ENCODE data around the gene LAMA3.

LAMA3 gene

DNA sequence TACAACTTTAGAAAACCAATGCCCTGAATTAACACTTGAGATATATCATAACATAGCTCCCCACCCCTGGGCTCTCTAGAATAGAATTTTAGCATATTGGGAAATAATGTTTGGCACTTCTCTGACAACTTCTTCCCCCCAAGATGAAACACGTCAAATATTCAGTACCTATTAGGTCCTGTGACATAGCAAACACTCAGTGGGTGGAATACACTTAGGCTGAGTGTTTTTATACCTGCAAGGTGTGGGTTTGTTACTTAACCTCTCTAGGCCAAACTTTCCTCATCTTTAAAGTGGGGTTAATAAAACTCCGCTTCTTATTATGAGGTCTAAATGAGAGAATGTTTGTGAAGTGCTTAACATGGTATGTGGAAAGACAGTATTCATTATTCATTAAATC lies 56.1 kb downstream of the LAMA3 start:
- no peak for DNase-seq (ENCODE audit: low read depth)
- TF ChIP-seq, protein P1, sequence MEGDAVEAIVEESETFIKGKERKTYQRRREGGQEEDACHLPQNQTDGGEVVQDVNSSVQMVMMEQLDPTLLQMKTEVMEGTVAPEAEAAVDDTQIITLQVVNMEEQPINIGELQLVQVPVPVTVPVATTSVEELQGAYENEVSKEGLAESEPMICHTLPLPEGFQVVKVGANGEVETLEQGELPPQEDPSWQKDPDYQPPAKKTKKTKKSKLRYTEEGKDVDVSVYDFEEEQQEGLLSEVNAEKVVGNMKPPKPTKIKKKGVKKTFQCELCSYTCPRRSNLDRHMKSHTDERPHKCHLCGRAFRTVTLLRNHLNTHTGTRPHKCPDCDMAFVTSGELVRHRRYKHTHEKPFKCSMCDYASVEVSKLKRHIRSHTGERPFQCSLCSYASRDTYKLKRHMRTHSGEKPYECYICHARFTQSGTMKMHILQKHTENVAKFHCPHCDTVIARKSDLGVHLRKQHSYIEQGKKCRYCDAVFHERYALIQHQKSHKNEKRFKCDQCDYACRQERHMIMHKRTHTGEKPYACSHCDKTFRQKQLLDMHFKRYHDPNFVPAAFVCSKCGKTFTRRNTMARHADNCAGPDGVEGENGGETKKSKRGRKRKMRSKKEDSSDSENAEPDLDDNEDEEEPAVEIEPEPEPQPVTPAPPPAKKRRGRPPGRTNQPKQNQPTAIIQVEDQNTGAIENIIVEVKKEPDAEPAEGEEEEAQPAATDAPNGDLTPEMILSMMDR (IDR thresholded peaks at IDR 0.05; ENCODE audit: control insufficient read depth, insufficient read depth, low read depth, low read length, missing control alignments): no peak
- H3K4me3 ChIP-seq (ENCODE audit: control insufficient read depth, low read depth, low read length): no peak overlapping the region

DNA sequence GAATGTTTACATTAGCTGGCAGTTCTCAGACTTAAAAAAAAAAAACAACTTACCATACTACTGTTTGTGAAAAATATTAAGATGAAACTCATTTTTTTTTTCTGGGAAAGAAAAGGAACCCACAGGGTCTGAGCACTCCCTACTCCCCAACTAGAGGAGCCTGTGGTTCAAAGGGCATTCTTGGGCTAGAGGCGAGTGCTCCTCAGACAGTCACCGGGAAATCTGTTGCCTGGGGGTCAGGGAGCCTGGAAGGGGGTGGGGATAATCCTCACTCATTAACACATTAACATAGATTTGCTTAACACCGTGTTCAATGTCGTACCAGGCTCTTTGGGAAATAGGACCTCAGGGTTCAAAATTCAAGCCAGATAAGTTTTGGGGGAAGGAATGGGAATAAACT lies 57.6 kb downstream of the LAMA3 start:
- TF ChIP-seq, protein P1 (IDR thresholded peaks at IDR 0.05; ENCODE audit: control insufficient read depth, insufficient read depth, low read depth, low read length, missing control alignments): no peak
- H3K4me3 ChIP-seq (ENCODE audit: control insufficient read depth, low read depth, low read length): no peak overlapping the region
- no peak for DNase-seq (ENCODE audit: low read depth)

DNA sequence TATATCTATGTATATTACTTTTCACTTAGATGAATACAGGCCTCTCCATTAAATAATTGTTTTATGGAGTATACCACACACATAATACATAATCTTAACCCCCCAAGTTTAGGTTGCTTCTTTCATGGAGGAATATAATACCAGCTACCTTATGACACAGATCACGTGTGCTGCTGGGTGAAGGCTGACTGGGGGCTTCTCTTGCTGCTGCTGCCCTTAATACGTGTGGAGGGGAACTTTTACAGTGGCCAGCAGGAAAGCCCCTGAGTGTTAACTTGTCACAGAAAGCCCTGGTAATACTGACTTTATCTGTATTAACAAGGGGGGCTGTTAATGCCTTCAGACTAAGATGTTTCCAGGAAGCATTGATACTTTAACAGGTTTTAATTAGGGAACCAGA lies 63.1 kb downstream of the LAMA3 start:
- DNase-seq (ENCODE audit: low read depth): no peak
- TF ChIP-seq, protein P1 (IDR thresholded peaks at IDR 0.05; ENCODE audit: control insufficient read depth, insufficient read depth, low read depth, low read length, missing control alignments): no peak
- H3K4me3 ChIP-seq (ENCODE audit: control insufficient read depth, low read depth, low read length): no peak overlapping the region

DNA sequence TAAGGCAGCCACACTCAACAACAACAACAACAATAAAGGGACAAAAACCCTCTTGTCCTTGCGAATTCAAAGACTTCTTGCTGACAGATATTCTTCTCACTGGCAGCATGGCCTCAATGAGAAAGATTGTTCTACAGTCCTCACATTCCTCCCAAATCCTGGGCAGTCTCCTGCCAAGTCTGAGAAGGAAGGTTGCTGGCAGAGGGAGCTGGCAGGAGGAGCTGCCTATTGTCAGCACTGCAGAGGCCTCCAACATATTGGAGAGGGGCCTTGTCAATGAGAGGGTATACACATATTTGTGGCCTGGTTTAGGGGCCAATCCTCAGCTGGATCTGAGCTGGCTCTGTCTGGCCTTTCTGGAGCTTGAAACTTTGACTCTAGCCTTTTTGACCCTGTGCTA lies 63.5 kb downstream of the LAMA3 start:
- TF ChIP-seq, protein P1 (IDR thresholded peaks at IDR 0.05; ENCODE audit: control insufficient read depth, insufficient read depth, low read depth, low read length, missing control alignments): no peak
- DNase-seq (ENCODE audit: low read depth): no peak
- no peak overlapping the region for H3K4me3 ChIP-seq (ENCODE audit: control insufficient read depth, low read depth, low read length)

DNA sequence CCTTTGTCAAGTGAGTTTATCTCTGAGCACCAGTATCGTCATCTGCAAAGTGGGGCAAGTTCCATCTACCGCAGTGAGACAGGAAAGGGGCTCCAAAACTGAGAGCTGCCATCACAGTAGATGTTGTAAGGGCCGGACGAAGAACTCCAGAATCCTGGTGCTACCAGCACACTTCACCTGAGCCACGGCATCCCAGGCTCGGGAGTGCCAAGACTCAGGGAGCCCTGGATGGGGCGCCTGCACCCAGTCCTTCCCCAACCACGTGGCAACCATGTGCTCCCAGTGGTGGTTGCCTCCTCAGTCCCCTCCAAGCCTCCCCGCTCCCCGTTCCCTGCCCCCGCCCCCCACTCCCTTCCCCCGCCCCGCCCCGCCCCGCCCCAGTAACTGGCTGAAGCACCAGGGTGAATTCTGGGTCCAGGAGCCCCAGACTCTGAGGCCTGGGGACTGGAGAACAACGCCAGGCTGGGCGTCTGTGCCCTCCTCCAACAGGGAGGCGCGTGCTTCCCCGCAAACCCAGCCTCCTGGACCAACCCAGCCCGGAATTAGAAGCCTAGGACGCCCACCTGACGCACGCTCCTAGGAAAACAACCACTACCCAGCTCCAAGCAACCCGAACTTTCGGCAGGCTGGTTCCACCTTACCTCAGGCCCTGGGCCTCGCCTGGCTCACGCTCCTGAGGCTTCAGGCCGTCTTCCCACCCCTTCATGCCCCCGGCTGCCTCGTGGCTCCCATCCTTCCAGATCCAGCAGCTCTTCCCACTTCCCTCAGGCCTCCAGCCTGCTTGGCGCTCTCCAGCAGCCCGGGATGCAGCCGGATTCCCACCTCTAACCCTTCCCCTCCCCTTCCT lies 67.6 kb downstream of the LAMA3 start:
- H3K4me3 ChIP-seq (ENCODE audit: control insufficient read depth, low read depth, low read length): no peak overlapping the region
- no peak for DNase-seq (ENCODE audit: low read depth)
- TF ChIP-seq, protein P1 (IDR thresholded peaks at IDR 0.05; ENCODE audit: control insufficient read depth, insufficient read depth, low read depth, low read length, missing control alignments): no peak

DNA sequence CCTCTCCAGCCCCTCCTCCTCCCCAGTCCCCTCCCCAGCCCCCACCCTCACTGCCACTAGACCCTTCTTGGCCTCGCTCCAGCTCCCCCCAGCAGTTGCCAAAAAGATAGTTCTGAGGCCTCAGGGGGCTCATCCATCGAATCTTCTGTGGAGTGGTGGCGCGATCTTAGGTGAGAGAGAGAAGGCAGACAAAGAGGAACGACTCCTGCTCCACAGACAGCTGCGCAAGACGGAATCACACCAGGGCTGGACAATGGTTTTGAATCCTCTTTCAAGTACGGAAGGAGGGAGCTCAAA lies 68.1 kb downstream of the LAMA3 start:
- no peak for DNase-seq (ENCODE audit: low read depth)
- TF ChIP-seq, protein P1 (IDR thresholded peaks at IDR 0.05; ENCODE audit: control insufficient read depth, insufficient read depth, low read depth, low read length, missing control alignments): no peak
- H3K4me3 ChIP-seq (ENCODE audit: control insufficient read depth, low read depth, low read length): no peak overlapping the region

All from AG09309 (cell line).